Peyer's patch (tissue), 4 donors: Measurements from ENCODE around the gene LDAF1. TPM values are rescaled to one million over a fixed set of nuclear protein-coding genes. Genes with fewer than 3 reads are reported as not detected.
A peak's percentile ranks its signal among the peaks of the same experiment; 100 is the strongest.
"Not testable (repeated sequence)": the region's sequence is repeated elsewhere in the genome, so short reads cannot be mapped to it uniquely, and the experiment has no call there.

Experiments
- DNase-seq, 3 donors: peaks; one replicate each; pipeline ENCODE4 v3.0.0-alpha.2; 2017 to 2019
- H3K27ac ChIP-seq, 4 donors: fragments of 200-600 bp; sonication (generic); one replicate each; pipeline ENCODE4 v1.5.1; 2016 to 2019
- H3K27me3 ChIP-seq, 2 donors: fragments of 200-600 bp; sonication (generic); one replicate each; pipeline ENCODE4 v1.5.1; 2019
- H3K36me3 ChIP-seq, 3 donors: fragments of 200-600 bp; sonication (generic); one replicate each; pipeline ENCODE4 v1.5.1; 2016 to 2019
- H3K4me1 ChIP-seq, 4 donors: fragments of 200-600 bp; sonication (generic); one replicate each; pipeline ENCODE4 v1.5.1; 2016 to 2019
- H3K4me3 ChIP-seq, 4 donors: fragments of 200-600 bp; sonication (generic); 1 replicate in 3 of 4; 2 replicates in 1 of 4; pipeline ENCODE4 v1.5.1; 2016 to 2019; ENCODE audit warnings: mild to moderate bottlenecking in 1 of 4
- H3K9me3 ChIP-seq, 4 donors: fragments of 200-600 bp; sonication (generic); one replicate each; pipeline ENCODE4 v1.5.1; 2016 to 2019; ENCODE audit warnings: mild to moderate bottlenecking in 1 of 4
- POLR2A ChIP-seq, 2 donors: fragments of 450-650 bp; IDR thresholded peaks; one replicate each; pipeline ENCODE4 v1.5.1; 2017; ENCODE audit warnings: antibody characterized with exemption in 2 of 2, mild to moderate bottlenecking in 2 of 2, moderate library complexity in 2 of 2
- total RNA-seq, 4 donors: library from RNA; depleted of rRNA; stranded (reverse); fragments of >200 nt; gene quantifications; one replicate each; pipeline ENCODE4 v1.1.0, GENCODE V29; 2016
- TF ChIP-seq, protein P1 (sequence below), 6 experiments: fragments of 450-650 bp in 4 of 6; fragments of 200-600 bp in 2 of 6; sonication (generic) in 1 of 6; IDR thresholded peaks; one replicate each; pipeline ENCODE4 v1.5.1; 2017 to 2019; ENCODE audit warnings: antibody characterized with exemption in 6 of 6, mild to moderate bottlenecking in 3 of 6, moderate library complexity in 1 of 6

The LDAF1 gene
- total RNA-seq = 10 to 100 TPM; 19.0 to 41.5 (median 28.1) TPM

DNA sequence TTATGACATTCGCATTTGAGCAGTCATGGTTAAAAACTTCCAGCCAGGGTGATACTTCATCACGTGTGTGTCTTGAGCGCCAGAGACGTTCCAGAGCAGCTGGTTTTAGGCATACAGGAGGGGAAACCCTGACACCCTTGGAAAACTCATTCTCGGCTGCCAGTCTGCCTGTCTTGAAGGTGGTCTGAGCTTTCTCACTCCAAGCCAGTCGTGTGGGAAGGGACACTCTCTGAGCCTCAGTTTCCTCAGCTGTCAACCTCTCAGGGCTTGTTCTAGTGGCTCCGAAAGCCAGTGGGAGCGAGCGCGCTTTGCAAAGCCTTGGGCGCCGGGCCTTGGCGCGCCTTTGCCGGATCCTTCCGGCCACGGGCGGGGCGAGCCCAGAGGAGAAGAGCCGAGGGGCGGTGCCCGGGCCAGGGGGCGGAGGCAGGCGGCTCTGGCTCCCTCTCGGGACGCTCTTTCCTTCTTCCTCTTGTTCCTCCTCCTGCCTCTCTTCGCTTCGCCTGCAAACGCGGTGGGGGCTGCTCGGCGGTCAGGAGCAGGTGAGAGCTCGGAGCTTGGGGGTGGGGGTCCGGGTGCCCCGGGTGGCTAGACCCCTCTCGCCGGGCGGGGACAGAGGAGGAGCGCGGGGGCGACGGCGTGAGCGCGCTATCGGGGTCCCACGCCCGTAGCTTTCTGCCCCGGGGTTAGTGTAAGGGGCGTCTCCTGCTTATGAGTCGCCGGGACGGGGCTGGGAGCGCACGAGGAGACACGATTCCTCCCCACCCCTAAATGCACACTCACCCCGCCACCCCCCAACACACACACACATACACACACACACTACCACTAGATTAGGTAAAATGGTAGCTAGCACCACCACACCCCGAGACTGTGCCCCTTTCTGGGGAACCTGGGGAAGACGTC lies at the start of gene LDAF1:
LDAF1 (plus strand) TSS at position 467 of the 903 bp plus-strand sequence. CDS start 2,509 bp downstream, outside the sequence.
- Histone ChIP-seq H3K27me3 (no peaks in the 10 kb centered on the region), H3K4me3 (peak within 1 kb of the TSS; percentile 78 to 91 (median 88)), H3K36me3 (peaks cover 0 to 5% (median 0%) of the 10 kb centered on the region in 3 donors), H3K9me3 (no peaks in the 10 kb centered on the region), H3K27ac (peak within 1 kb of the TSS; percentile 77 to 88 (median 80)), H3K4me1 (peaks cover 0 to 48% (median 0%) of the 10 kb centered on the region in 4 donors)
- peak; percentile 25 to 51 for TF ChIP-seq POLR2A (IDR thresholded peaks at IDR 0.05)
- TF ChIP-seq, protein P1, sequence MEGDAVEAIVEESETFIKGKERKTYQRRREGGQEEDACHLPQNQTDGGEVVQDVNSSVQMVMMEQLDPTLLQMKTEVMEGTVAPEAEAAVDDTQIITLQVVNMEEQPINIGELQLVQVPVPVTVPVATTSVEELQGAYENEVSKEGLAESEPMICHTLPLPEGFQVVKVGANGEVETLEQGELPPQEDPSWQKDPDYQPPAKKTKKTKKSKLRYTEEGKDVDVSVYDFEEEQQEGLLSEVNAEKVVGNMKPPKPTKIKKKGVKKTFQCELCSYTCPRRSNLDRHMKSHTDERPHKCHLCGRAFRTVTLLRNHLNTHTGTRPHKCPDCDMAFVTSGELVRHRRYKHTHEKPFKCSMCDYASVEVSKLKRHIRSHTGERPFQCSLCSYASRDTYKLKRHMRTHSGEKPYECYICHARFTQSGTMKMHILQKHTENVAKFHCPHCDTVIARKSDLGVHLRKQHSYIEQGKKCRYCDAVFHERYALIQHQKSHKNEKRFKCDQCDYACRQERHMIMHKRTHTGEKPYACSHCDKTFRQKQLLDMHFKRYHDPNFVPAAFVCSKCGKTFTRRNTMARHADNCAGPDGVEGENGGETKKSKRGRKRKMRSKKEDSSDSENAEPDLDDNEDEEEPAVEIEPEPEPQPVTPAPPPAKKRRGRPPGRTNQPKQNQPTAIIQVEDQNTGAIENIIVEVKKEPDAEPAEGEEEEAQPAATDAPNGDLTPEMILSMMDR (IDR thresholded peaks at IDR 0.05) = peak in 1 of 6 experiments; percentile 16
- peak; percentile 76 to 93 (median 91) for DNase-seq

DNA sequence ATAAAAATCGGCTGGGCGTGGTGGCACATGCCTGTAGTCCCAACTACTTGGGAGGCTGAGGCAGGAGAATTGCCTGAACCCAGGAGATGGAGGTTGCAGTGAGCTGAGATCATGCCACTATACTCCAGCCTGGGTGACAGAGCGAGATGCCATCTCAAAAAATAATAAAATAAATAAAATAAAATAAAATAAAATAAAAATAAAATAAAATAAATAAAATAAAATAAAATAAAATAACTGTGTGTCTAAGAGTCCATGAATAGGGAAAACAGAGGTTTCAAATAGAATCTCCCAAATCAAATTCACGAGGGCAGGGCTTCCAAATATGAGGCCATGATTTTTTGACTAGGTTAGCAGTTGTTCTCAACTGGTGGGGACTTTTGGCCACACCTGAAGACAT lies 42.9 kb upstream of the LDAF1 start:
- H3K4me1 ChIP-seq, DNase-seq, H3K36me3 ChIP-seq, H3K27ac ChIP-seq, H3K27me3 ChIP-seq, H3K4me3 ChIP-seq, H3K9me3 ChIP-seq: not testable (repeated sequence)

DNA sequence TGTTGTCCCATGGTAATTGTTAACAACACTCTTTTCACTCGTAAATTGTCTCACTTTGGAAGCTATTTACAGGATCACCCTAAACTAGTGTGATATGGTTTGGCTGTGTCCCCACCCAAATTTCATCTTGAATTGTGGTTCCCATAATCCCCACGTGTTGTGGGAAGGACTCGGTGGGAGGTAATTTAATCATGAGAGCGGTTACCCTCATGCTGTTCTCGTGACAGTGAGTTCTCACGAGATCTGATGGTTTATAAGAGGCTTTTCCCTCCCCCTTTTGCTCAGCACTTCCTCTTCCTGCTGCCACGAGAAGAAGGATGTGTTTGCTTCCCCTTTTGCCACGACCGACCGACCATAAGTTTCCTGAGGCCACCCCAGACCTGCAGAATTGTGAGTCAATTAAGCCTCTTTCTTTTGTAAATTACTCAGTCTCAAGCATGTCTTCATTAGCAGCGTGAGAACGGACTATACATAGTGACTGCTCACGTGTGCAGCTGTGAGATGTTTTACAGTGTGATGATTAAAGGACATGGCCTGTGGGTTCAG lies 42.3 kb upstream of the LDAF1 start:
- no peaks in the 10 kb centered on the region for H3K27me3 ChIP-seq
- H3K36me3 ChIP-seq = no peaks in the 10 kb centered on the region
- no peaks in the 10 kb centered on the region for H3K4me1 ChIP-seq
- no peak overlapping the region for H3K27ac ChIP-seq
- TF ChIP-seq POLR2A (IDR thresholded peaks at IDR 0.05) = no peak
- TF ChIP-seq, protein P1 (IDR thresholded peaks at IDR 0.05) = no peak
- H3K4me3 ChIP-seq = no peak overlapping the region
- no peaks in the 10 kb centered on the region for H3K9me3 ChIP-seq
- peak in 1 of 3 donors; percentile 28 for DNase-seq

DNA sequence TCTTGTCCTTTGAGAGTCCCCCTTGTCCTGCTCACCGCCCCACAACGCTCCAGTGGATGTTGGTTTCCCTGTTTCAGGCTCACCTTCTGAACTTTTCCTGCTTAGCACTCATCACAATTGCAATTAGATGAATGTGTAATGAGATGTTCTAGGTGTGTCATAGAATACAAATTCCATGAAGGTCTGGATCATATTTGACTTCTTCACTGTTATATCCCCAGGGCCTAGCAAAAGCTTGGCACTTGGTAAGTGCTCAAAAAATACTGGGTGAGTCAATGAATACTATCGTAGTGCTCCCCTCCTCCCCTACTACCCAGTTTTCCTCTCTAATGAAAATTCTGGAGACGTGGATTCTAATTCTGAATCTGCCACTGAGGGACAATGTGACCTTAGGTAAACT lies 40.9 kb upstream of the LDAF1 start:
- H3K4me3 ChIP-seq = no peak overlapping the region
- no peaks in the 10 kb centered on the region for H3K27me3 ChIP-seq
- no peaks in the 10 kb centered on the region for H3K9me3 ChIP-seq
- no peak for DNase-seq
- no peaks in the 10 kb centered on the region for H3K36me3 ChIP-seq
- no peaks in the 10 kb centered on the region for H3K4me1 ChIP-seq
- H3K27ac ChIP-seq = no peak overlapping the region
- TF ChIP-seq, protein P1 (IDR thresholded peaks at IDR 0.05) = no peak
- TF ChIP-seq POLR2A (IDR thresholded peaks at IDR 0.05) = no peak

DNA sequence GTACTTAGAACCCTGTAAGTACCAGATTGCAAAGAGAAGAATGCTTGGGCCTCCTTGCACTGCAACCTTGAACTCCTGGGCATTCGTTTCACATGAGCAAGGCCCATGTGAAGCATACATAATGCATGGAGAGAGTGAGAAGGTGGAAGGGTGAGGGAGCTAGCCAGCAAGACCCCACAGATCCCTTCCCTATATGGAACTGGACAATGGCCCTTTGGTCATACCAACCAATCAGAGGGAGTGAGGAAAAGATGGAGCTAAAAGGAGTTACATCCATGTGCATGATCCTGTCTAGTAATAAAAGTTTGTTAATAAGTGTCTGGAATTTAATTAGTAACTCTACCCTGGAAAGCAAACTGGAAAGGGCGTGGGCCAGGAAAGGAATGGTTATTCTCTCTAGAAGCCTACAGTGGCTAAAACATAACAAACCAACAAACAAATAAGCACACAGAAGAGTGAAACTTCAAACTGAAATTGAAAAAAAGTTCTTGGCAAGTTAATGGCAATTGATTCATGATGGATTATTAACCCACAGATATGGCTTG lies 37.4 kb upstream of the LDAF1 start:
- Histone ChIP-seq H3K27me3 (no peaks in the 10 kb centered on the region), H3K9me3 (no peaks in the 10 kb centered on the region), H3K4me1 (no peaks in the 10 kb centered on the region), H3K27ac (no peak overlapping the region), H3K36me3 (no peaks in the 10 kb centered on the region), H3K4me3 (no peak overlapping the region)
- no peak for DNase-seq
- no peak for TF ChIP-seq POLR2A (IDR thresholded peaks at IDR 0.05)
- TF ChIP-seq, protein P1 (IDR thresholded peaks at IDR 0.05) = no peak

DNA sequence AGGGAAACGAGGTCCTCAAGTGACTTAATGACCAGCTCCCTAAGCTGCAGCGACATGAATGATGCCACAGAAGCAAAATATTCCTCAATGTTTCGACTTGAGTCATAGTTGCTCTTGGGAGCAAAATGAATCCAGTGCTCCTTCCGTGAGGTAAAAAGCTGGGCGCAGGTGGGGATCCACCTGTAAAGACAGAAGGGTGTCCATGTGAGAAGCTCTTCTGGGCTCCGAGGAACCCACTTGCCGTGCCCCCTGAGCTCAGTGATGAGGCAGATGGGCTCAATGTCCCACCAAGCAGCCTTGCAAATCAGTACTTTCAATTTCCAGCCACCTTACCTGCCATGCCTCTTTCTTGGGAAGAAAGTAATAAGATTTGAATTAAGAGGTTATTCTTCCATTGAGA lies 33.3 kb upstream of the LDAF1 start:
- Histone ChIP-seq H3K9me3 (no peaks in the 10 kb centered on the region), H3K27me3 (no peaks in the 10 kb centered on the region), H3K4me3 (no peak overlapping the region), H3K4me1 (no peaks in the 10 kb centered on the region), H3K27ac (no peak overlapping the region), H3K36me3 (no peaks in the 10 kb centered on the region)
- no peak for TF ChIP-seq POLR2A (IDR thresholded peaks at IDR 0.05)
- TF ChIP-seq, protein P1 (IDR thresholded peaks at IDR 0.05) = no peak
- DNase-seq = no peak
